LNCAP (cell line): ENCODE data around the gene USP15.

Source experiments
- TF ChIP-seq, protein P1 (sequence below): fragments of 450-650 bp; IDR thresholded peaks from 2 replicates; pipeline ENCODE4 v1.5.1; 2017; ENCODE audit warnings: mild to moderate bottlenecking

Gene USP15

DNA sequence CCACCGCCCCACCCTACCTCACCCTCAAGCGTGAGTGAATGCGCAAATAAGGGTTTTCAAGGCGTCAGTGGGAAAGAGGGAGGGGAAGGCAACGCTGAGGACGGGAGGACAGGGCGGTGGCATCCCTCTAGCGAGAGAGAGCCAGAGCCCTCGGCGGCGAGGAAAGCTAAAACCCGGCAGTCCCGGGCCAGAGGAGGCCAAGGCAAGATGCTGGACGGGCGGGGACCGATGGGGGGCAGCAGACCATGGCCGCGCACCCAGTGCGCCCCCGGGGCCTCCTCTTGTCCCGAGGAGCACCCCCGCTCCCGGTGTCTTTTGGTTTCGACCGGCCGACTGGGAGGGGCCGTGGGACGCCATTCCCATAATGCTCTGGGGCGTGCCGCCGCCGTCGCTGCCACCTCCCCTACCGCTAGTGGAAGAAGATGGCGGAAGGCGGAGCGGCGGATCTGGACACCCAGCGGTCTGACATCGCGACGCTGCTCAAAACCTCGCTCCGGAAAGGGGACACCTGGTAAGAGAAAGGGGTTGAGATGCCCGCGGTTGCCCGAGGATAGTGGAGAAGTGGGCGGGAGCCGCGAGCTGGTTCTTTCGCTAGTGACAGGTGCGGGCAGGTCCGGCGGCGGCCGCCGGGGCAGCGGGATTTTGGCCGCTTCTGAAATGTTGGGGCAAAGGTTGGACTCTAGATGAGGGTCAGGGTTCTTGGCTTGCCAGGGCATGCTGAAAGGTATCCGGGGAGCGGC, at the start of gene USP15:
USP15 (plus strand) TSS at position 412 of the 740 bp plus-strand sequence; CDS start at position 423, 11 bp downstream.
- TF ChIP-seq, protein P1, sequence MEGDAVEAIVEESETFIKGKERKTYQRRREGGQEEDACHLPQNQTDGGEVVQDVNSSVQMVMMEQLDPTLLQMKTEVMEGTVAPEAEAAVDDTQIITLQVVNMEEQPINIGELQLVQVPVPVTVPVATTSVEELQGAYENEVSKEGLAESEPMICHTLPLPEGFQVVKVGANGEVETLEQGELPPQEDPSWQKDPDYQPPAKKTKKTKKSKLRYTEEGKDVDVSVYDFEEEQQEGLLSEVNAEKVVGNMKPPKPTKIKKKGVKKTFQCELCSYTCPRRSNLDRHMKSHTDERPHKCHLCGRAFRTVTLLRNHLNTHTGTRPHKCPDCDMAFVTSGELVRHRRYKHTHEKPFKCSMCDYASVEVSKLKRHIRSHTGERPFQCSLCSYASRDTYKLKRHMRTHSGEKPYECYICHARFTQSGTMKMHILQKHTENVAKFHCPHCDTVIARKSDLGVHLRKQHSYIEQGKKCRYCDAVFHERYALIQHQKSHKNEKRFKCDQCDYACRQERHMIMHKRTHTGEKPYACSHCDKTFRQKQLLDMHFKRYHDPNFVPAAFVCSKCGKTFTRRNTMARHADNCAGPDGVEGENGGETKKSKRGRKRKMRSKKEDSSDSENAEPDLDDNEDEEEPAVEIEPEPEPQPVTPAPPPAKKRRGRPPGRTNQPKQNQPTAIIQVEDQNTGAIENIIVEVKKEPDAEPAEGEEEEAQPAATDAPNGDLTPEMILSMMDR = peak; percentile 63

DNA sequence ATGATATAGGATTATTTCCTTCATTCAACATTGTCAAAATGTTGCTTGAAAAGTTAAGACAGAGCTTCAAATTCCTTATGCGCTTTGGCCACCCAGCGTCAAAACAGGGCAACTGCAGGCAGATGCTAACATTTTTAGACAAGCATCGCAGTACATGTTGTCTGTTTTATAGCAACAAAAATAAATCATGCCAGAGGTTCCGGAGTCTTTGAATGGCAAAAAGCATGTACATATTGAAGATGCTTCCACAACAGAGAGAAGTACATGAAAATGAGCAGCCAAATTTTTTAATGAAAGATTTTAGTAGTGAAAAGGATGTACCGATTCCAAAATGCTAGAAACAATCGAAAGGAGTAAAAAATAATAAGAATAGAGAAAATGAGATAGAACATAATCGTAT, 49.8 kb upstream of the USP15 start:
- TF ChIP-seq, protein P1 = peak; percentile 93

DNA sequence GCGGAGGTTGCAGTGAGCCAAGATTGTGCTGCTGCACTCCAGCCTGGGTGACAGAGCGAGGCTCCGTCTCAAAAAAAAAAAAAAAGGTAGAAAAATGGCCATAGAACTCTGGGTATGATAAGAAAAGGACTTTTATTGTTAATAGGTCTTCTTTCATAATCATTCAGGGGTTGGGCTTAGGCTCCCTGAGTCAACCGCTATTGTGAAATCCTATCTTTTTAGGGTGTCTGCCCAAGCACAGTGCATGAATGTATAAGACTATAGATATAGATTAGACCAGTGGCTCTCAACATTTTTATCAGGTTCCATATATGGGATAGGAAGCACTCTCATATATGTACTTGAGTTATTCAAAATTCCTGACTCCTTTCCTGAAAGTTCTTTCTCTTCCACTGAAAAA, 48.7 kb upstream of the USP15 start:
- TF ChIP-seq, protein P1 = no peak

DNA sequence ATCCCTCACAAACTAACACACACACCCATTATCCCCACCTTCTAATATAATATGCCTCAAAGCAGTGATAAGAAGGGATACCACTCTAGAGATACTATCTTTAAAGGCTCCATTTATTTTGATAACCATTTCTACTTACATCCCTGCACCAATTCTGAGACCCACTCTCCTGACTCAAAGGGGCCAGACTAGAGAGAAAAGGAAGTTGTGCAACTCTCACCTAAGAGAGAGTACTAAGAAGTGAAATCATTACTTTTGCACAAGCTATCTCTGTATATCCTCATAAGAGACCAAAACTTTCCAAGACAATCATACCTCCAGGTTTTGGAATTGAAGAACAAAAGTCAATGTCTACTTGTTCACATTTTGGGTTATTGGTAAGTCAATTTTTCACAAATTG, 45.4 kb upstream of the USP15 start:
- TF ChIP-seq, protein P1 = no peak

DNA sequence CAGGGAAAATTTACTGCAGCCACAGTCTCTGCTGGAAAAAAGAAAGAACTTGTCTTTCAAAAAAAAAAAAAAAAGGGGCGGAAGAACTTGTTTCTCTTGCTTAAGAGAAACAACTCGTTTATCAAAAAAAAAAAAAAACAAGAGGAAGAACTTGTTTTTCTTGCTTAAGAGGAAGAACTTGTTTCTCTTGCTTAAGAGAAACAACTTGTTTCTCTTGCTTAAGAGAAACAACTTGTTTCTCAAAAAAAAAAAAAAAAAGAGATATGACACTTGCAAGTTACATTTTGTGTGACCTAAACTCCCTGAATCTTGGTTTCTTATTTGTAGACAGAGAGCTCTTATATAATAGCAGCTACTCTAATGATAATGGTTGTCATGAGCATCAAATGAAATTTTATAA, 44.7 kb upstream of the USP15 start:
- TF ChIP-seq, protein P1 = no peak

DNA sequence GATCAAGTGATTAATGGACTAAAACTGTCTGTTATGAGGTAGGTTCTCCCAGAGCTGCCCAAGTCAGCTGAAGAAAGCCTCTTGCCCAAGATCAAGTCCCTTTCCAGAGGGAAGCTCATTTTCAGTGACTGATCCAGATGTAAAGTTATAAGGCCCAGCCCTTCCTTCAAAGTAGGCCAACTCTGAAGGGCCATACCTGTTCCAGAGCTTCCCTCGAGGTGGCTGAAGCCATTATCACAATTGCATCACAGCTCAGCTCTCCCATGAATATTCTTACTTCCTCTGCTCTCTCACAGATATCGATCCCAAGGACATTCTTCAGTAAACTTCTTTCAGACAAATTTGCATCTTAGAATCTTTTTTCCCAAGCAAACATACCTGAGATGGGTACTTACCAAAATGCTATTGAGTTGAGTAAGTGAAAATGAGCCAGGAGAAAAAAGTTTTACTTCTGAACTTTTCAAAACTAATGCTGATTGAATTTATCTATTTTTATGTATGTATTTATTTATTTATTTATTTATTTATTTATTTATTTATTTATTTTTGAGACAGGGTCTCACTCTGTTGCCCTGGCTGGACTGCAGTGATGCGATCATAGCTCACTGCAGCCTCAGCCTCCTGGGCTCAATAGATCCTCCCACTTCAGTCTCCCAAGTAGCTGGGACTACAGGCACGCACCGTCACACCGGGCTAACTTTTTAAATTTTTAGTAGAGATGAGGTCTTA, 42.6 kb upstream of the USP15 start:
- TF ChIP-seq, protein P1 = no peak

DNA sequence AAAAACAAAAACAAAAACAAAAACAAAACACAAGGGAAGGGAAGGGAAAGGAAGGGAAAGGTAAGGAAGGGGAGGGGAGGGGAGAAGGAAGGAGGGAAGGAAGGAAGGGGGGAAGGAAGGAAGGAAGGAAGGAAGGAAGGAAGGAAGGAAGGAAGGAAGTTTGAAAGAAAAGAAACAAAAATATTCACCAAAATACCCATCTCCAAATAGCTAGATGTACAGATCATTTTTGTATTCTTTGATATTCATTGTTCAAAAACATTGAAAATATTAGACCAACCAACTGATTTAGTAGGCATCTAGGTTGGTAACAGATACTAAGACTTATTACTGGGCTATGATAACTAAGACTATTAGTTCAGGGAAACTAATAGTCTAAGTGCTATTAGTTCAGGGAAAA, 39.1 kb upstream of the USP15 start:
- TF ChIP-seq, protein P1 = no peak
